Left renal cortex interstitium (tissue), 4 donors: ENCODE data around the gene CCDC60. TPM values are rescaled to one million over a fixed set of nuclear protein-coding genes. Genes with fewer than 3 reads are reported as not detected.

ENCODE experiments used
- DNase-seq, 4 donors: peaks; one replicate each; pipeline ENCODE4 v3.0.0-alpha.2; 2013; ENCODE audit warnings: low read depth in 4 of 4, low spot score in 2 of 4, missing footprints in 1 of 4
- polyA plus RNA-seq, 4 donors: library from polyadenylated mRNA; unstranded; fragments of 120-200 nt; gene quantifications; one replicate each; pipeline ENCODE4 v1.2.1, GENCODE V29; 2013; ENCODE audit not compliant: insufficient read length in 4 of 4

CCDC60 gene, protein sequence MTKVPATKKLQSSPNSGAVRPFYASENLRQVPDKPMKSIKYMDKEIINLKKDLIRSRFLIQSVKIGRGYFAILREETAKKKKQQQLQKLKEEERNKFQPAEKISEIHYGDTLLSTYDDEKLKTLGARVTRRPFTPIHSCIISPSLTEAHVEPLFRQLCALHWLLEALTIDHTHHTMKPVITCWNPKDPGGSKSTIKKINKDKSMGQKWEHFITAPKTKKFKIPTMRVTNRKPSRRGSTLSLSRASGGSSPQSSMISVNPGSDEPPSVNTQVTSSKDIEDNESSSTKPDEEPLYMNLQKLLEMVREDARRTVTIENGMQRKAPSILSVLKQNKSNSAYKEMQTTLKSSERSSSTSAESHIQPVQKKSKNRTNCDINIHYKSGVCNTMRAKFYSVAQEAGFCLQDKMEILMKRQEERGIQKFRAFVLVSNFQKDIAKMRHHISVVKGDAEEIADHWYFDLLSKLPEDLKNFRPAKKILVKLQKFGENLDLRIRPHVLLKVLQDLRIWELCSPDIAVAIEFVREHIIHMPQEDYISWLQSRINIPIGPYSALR
- polyA plus RNA-seq = under 1 TPM in 3 of 4 donors, not detected in 1; 0.24 to 0.33 (median 0.30) TPM

DNA sequence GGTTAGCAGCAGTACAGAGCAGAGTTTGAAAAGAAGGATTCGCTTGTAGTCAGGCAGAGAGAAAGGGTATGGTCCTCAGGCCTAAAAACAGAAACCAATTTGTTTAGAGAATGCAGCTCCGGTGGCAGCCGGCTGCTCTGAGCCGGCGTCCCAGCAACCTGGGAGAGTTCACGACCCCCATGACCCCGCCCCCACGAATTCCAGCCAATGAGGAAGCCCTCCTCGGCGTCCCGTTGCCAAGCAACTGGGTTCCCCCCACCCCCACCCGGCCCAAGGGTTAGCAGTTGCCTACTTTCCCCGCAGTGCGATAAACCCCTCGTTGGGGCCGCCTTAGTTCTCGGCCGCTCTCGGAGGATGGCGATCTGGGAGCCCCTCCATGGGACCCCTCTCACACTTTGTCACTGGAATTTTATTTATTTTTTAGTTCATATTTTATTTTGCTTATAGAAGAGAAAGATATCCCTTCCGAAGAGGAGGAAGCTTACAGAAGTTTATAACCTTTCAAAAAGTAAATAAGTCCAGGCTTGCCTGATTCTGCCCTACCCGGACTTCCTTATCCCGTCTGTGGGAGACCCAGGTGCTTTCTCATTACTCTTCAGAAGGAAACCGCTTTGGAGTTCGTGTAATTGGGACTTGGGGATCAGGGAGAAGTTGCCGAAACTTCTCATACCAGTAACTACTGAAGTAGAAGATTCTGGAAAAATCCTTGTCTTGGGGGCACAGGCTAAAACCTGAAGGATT, at the start of gene CCDC60:
TSS of gene CCDC60 (plus strand) at position 300 of the 741 bp plus-strand sequence. CDS start 448 bp downstream, outside the sequence.
- no peak for DNase-seq

DNA sequence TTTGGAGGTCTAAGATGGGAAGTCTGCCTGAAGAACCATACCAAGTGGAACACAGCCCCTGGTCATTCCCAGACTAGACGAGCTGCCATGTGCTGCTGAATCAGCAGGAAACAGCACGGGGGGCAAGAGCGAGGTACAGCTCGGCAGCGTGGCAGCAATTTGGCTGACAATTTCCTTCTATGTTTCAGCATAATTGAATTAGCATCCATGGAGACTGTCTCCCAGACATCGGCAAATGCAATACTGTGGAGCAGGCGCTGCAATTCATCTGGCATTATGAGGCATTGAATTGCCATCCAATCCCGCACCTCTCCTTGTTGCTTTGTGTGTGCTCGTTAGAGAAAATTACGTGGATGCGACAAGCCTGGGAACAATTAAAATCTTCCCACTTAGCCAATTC, 46.0 kb upstream of the CCDC60 start:
- DNase-seq = no peak

DNA sequence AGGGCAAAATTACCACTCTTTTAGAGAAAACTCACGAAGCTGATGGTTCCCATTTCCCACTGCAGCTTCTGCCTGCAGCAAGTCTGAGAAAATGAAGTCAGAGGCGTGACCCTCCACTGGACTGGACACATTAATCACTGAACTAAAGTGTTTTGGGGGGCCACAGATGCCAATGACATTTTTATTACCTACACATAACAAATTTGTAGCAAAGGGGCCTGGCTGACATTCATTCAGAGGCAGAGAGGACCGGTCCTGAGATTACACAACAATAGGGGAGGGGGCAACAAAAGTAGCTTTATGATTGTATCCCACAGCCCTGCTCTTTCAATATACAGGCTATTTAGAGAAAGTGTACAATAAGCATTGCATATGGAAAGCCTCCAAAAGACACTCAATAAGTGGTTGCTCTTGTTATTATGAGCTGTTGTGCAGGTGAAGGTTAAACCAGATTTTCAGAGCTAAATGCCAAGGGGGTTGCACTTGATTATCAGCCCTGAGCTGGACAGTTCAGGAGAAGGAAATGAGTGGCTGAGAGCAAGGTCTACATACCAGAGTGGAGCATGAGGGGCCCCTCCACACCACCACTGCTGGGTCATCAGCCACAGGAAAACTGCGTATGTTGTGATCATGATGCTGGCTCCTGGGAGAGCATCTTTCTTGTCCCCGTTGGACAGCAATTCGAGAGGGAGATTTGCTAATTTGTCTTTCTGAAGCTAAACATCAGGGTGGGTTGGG, 41.5 kb upstream of the CCDC60 start:
- DNase-seq = no peak

DNA sequence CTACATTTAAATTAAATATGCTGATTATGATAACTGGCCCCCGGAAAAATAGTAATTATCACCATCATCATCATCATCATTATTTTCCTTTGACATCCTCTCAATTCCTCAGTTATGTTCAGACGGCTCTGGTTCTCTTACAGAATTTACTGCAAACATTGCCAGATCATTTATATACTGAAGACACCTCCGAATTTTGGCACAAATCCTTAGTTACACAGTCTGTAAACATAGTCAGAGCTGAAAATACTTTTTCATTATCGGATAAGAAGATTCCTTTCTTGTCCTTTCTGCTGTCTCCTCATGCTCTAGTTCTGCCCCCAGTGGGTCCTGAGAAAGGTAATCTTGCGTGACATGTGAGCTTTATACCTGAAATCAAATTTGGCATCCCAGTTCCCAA, 40.3 kb upstream of the CCDC60 start:
- no peak for DNase-seq

DNA sequence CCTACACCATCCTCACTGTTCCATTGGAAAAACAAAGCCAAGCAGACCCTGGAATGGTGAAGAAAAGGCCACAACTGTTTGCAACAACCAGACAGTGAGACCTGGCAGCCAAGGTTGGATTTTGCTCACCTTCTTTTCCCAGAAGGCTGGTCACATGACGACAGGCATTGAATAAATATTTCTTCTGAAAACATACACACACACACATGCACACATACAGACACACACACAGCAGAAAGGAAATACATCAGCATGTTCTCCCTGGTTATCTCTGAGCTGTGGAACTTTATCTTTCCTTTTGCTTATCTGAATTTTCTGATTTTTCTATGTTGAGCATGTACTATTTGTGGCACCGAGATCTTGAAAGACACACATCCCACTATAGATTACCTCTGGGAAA, 38.0 kb upstream of the CCDC60 start:
- no peak for DNase-seq

DNA sequence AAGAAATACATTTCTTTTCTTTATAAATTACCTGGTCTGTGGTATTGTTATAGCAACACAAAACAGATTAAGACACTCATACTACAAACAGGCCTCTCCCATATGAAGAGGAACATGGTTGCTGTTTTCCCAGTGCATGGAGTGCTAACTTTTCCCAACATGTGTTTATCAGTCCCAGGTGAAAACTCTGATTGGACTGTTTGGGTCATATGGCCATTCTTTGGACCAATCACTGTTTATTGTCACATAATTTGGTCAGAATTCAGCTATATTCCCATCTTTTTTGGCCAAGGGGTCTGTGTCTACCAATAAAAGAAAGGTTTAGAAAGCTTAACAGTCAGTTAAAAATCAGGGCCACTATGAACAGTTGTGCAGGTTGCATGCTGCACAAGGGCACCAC, 35.4 kb upstream of the CCDC60 start:
- no peak for DNase-seq

DNA sequence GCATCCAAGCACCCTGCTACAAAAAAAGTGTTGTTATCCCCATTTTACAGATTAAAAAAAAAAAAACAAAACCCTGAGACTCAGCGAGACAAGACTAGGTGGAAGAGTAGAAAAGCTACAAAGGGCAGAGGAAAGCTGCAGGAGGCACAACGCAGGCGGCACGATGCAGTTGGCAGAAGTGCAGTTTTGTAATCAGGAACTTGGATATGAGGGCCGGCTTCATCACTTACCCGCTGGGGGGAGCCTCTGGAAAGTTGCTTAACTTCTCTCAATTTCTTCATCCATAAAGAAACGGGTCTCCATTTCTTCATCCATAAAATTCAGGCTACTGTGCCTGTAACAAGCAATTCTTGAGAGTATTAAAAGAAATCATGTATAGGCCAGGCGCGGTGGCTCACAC, 33.1 kb upstream of the CCDC60 start:
- no peak for DNase-seq

DNA sequence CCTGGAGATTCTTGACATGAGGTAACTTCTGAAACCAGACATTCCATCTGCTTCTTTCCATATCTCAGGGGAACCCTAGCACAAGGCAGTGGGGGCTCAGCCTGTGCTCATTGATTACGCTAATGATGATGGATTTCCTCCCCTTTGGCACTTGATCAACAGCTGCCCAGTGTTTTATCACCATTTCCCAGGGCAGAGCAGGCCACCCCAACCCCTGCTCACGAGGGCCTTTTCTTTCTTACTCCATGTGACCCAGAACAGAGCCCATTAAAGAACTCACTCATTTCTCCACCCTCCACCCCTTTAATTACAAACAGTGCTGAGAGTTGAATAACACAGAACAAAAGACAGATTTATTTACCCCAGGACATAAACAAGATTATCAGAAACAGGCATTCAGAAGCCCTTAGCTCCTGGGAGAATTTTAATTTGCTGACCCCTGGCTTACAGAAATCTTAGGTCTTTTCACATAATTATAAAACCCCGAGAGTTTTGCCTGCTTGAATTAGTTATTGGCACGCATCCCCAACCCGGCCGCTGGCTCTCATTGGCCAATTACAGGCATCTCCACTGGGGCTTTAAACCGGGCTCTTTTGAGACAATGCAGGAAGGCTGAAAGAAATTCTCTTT, 32.0 kb upstream of the CCDC60 start:
- no peak for DNase-seq

DNA sequence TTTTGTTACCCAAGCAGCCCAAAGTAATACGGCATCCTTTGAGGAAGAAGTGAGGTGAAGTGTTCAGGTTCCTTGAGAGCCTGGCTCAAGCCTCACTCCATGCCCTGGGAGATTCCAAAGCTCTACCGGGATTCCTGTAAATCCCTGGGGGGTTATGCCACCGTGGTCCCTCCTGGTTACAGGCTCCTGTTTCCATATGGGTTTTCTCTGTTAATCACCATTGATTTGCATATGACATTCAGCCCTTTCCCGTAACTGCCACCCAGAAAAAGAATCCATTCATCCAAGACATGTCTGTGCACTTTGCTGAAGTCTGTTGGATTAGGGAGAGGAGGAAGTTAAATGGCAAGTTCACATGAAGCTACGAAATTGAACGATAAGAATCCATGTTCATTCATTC, 27.9 kb upstream of the CCDC60 start:
- no peak for DNase-seq

DNA sequence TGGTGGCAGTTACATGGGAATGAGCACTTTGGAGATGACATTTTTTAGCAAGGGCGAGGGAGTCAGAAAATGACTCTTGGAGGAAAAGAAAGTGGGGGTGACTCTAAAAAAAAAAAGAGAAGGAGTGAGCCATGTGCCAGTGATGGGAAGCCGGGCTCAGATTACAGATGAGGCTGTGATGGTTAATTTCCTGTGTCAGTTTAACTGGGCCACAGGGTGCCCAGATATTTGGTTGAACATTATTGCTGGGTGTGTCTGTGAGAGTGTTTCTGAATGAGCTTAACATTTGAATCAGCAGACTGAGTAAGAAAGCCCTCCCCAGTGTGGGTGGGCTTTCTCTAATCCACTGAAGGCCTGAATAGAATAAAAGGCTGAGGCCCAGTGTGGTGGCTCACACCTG, 26.8 kb upstream of the CCDC60 start:
- no peak for DNase-seq

DNA sequence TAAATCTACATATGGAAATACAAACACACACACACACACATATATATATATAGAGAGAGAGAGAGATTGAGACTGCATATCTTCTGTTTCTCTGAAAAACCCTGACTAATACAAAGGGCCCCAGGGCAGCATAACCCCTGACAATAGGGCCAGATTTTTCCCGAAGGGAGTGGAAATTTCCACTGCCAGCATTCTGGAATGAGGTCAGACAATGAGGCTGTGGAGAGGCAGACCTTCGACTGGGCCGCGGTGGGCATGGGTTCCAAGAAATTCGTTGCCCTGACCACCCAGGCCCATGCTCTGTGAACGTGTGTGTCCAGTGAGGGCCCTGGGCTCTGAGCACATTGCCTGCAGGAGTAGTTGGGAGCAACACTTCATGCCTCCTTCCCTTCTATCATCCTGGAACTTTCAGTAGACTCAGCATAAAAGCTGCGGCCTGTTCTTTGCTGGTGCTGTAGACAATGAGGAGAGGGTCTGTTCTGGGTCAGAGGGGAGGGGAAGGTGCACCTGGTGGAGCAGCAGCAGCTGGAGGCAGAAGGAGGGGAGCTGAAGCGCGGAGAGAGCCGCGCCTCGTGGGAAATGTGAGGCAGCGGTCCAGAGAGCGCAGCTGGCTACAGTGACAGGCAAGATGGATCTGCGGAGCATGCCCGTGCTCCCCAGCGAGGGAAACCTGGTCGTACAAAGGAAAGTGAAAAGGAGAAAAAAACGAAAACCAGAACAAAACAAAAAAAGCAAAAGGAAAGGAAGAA, 25.6 kb upstream of the CCDC60 start:
- DNase-seq = no peak

DNA sequence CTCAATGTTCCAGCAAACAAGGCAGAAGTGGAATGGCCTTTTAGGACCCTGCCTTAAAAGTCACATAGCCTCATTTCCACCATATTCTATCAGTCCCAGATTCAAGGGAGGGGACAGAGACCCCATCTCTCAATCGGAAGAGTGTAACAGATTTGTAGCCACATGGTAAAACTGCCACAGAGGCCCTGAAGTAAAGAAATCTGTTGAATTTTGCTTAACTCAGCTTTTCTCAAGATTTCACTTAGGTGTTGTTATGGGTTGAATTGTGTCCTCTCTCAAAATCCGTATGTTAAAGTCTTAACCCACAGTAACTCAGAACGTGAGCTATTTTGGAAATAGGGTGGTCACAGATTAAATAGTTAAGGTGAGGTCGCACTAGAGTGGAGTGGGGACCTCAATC, 22.7 kb upstream of the CCDC60 start:
- DNase-seq = no peak

DNA sequence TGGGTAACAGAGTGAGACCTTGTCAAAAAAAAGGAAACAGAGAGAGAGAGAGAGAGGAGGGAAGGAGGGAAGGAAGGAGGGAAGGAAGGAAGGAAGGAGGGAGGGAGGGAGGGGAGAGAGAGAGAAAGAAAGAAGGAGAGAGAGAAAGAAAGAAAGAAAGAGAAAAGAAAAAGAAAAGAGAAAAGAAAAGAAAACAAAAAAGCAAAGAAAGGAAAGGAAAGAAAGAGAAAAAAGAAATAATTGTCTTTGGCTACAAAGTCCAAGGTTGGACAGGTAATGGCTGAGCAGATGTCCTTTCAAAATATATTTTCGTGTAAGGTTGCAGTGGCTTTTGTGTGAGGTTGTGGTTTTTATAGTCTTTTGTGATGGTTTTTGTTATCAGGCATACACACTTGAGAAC, 21.6 kb upstream of the CCDC60 start:
- DNase-seq = no peak

DNA sequence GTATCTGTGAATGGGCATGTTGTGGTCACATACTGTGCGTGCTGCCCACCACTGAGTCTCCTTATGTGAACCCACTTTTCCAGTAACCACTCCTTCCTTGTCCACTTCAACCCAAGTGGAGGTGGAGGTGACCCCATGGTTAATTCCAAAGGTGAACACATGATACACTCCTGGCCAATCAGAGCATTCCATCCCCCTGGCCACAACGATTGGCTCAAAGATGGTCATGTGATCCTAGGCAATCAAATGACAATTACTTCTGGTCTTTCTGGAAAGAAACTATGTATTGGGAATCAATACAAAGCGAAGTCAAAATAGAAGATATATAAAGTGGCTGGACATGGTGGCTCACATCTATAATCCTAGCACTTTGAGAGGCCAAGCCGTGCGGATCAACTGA, 20.2 kb upstream of the CCDC60 start:
- DNase-seq = no peak

DNA sequence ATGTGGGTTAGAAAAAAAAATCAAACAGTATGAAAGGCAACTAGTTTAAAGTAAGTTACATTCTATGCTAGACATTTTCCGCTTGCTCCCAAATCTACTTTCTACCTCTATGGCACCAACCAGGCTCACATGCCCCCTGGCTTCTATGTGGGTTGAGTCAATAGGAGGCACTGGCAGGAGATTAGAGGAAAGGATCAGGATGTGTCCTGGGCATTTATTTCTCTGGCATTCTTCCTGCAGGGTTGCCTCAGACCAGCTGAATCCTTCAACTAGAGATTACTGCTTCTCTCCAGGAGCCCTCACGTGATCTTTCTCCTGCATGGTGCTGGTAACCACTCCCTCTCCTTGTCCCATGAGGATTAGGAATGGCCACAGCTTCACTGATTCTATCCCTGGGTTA, 14.9 kb upstream of the CCDC60 start:
- no peak for DNase-seq

DNA sequence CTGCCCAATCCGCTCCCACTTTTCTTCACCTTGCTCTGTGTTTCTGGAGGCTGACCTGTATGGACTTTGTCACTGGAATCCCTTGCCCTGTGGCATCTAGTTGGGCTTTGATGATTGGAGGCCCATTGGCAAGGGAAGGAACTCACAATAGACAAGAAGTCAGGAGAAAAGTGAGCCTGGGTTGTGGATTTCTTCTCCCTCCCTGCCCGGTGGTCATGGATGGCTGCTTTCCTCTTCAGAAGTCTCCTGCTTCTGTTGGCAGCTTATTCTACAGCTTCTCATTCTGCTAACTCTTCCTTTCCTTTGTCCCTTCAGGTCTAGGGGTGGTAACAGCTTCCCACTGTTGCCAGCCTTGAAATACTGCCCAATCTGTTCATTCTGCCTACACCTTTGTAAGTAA, 13.9 kb upstream of the CCDC60 start:
- DNase-seq = no peak

DNA sequence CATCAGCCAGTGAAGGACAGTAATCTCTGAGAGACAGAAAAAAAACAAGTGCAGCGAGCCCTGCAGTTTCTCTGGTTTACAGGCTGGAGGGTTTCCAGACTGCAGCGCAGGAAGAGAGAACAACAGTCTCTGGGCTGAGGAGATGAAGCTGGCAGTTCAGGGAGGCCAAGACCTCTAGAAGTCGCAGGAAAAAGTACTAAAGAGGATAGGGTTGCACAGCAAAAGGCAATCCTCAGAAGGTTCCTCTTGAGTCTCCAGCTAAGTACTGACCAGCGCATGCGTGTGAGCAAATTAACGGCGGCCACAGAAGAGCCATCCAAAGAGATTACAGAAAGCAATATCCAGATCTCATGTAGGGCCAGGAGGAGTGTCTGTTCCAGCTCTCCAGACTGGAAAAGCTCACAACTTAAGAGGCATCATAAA, 12.2 kb upstream of the CCDC60 start:
- no peak for DNase-seq

DNA sequence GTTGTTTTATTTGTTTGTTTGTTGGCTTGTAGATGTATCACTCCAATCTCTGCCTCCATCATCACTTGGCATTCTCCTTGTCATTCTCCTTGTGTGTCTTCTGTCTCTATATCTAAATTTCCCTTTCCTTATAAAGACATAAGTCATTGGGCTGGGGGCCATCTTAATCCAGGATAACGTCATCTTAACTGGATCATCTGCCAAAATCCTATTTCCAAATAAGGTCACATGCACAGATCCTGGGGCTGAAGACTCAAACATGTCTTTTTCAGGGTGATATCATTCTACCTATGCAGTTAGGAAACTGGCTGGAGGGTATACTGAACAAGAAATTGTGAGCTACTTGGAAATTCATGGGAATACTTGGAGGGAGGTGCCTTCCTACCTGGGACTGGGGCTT, 8.7 kb upstream of the CCDC60 start:
- DNase-seq = no peak

DNA sequence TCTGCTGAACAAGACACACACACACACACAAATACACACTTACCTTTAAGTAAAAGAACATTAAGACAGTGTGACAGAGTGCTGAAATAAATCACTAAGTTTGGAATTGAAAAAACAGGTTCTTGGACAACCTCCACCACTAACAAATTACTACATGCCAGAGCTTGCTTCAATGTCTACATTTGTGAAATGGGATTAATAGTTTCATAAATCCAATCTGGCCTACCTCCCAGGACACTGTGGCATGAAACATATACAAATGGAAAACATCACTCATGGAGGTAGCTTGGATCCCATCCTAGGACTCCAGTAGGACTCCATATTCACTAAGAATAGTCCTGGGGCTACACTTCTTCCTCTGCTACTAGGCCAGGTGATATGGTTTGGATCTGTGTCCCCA, 8.2 kb upstream of the CCDC60 start:
- no peak for DNase-seq

DNA sequence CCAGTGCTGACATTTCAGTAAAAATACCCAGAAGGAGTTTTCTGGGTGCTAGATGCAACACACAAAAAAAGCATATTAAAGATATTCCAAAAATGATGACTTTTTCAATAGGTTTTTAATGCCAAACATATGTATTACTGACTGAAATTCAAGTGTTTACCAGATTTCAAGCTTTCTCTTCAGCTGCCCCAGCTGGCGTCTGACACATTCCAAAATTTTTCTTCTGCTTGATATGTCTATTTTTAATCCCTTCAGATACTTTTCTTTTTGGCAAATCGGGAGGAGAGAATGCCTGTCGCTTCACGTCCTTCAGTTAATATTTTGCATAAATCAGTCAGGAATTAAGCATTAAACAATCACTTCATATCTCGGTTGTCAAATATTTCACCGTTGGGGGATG, 7.1 kb upstream of the CCDC60 start:
- no peak for DNase-seq
